GM18519 (cell line): Measurements from ENCODE around the gene CCDC169.
"Not testable (repeated sequence)": the region's sequence is repeated elsewhere in the genome, so short reads cannot be mapped to it uniquely, and the experiment has no call there.

Experiments used
- ATAC-seq: cut with Tn5 transposase; IDR thresholded peaks from one replicate; pipeline ENCODE4 v1.9.1; 2021; ENCODE audit warnings: mild to moderate bottlenecking, moderate library complexity; ENCODE audit not compliant: unreplicated experiment, low FRiP score

The CCDC169 gene

DNA sequence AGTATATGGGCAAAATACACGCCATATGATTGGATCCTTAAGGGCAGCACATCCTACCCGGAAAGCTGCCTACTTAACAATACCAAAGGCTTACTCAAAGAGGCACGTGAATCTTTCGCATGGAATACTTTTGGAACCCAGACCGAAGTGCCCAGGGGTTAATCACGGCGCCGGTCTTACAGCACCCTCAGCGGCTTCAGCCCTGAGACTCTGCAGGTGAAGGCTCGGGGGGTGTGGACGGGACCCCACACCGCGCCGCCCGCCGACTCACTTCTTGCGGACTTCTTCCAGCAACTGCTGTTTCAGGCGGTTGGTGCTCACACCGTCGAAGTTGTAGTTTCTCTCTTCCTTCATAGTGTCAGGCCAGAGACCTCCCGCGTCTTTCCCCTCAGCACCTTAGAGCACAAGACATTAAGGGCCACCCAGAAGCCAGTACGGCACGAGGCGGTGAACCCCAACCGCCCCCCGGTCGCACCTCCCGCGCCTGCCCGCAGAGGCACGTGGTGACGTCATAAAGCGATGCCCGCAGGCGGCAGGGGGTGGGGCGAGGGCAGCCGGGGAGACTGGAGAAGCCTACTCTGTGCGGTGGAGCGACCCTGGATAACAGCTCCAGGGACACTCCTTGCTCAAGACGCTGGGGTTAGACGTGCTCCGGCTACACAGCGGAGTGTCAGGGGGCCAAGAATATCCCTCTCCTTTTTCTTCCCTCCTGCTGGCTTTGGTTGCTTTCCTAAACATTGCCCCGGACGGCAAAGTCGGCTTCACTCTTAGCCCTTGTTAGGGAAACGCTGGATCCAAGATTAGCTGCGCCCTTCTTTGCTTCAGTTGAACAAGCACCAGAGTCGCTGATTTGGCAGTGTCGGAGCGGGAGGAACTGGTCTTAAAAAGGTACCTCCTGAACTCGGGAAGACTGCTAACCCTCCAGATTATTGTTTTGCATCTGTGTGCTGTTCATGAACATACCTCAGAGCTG lies at the start of gene CCDC169:
Gene CCDC169, minus strand, starts transcription at position 449 of the 973 bp plus-strand sequence. Its CDS starts 95 bp downstream, at position 354.
- ATAC-seq: peak; percentile 74

DNA sequence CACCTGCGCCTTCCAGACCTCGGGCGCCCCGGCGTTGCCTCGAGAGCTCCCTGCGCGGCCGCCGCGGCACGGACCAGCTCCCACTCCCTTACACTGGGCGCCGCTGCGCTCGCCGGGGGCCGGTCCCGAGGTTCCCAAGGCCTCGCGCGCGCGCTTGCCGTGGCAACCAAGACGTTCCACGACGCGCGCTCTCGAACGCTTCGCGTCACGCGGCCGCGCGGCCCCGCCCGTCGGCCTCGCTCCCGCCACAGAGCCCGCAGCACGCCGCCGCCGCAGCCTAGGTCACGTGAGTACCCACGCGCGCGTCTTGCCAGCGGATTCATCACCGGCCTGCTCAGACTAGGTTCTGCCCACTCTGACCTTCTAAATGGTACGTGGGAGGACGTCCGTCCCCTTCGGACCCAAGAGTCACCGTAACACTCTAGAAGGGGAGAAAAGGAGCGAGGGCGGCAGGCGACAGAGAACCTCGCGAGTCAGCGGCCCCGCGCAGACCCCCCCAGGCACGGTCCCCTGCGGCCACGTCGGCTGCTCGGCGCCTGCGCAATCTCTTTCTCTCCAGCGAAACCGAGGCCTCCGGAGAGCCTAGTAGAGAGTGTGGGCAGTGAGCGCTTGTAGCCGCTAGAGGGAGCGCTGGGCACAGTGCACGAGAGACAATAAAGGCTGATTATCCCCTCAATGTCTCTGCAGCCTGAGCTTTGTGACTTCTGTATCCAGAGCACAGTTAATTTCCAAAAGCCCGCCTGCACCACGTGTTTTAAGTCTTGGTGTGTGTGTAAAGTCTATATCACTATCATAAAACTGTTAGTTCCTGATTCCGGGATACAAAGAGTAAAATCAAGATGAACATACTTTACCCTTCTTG lies 48.8 kb upstream of the CCDC169 start, which contains the start of gene SPART:
Gene SPART, minus strand, starts transcription at position 173 of the 862 bp plus-strand sequence. CDS start 10,564 bp downstream, outside the sequence.
- ATAC-seq: peak; percentile 83

DNA sequence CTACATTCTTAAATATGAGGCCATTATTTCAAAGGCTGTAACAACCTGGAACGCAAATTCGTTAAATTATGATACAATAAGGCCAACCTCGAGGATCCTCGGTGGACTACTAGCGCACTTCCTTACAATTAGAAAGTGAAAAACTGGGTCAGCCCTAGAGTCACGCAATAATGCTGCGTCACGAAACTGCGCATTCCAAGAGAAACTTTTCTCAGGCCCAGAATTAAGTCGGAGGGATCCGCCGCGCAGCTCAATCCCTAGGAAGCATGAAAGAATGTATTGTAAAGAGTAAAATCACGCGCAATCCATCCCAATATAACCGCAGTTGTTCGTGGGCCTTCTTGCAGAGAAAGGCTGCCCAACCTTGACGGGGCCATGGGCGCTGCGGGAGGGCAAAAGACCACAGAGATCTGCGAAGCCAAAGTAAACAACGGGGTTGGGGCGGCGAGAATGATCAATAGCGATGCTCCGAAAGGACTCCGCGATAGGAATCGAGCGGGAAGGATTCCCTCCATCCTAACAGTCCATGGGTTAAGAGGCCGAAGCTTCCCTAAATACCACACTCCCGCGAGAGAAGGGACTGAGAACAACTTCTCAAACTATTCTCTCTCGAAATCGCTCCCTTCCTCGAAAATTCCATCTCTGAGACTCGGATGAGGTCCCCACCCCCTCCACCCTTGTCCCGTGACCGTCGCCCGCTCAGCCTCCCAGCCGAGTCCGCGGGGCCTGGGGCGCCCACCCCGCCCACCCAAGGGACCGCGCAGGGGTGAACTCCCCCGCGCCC lies 48.0 kb upstream of the CCDC169 start:
- ATAC-seq: no peak

GRCh38 chr13:36344886-36345437 lies 47.3 kb upstream of the CCDC169 start:
- ATAC-seq: no peak

- no peak for ATAC-seq
Observed at GRCh38 chr13:36344173-36344572, 46.6 kb upstream of the CCDC169 start.

DNA sequence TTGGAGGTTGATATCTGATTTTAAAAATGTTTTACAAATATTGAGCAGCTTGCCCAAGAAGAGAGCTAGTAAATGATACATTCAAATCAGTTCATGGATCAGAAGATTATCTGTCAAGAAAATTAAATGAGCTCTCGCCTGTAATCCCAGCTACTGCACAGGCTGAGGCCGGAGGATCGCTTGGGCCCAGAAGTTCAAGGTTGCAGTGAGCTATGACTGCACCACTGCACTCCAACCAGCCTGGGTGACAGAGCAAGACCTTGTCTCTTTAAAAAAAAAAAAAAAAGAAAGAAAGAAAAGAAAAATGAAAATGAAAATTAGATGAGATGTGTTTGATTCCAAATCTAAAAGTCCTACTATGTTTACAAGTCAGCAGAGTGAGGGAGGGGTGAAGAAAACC lies 46.2 kb upstream of the CCDC169 start:
- no peak for ATAC-seq

GRCh38 chr13:36342715-36343114 lies 45.1 kb upstream of the CCDC169 start:
- no peak for ATAC-seq

DNA sequence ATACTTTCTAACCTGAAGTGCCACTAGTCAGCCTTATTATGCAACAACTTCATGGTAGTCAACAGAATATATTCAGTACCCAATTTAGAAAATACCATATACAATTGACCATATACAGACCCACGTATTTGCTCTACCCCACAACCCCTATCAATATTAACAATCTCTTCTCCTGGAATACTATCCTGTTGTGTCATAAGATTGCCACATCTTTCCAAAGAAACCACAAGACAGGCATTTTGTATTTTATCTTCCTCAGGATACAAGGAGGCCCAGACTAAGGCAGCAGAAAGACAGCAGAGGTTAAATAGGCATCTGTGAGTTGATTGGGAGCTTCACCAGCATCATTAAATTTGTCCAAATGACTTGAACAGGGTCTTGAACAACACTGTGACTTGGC lies 44.1 kb upstream of the CCDC169 start:
- ATAC-seq: no peak

GRCh38 chr13:36339600-36340155 lies 42.1 kb upstream of the CCDC169 start:
- ATAC-seq: no peak

- no peak for ATAC-seq
Observed at GRCh38 chr13:36337938-36338641, 40.5 kb upstream of the CCDC169 start.

DNA sequence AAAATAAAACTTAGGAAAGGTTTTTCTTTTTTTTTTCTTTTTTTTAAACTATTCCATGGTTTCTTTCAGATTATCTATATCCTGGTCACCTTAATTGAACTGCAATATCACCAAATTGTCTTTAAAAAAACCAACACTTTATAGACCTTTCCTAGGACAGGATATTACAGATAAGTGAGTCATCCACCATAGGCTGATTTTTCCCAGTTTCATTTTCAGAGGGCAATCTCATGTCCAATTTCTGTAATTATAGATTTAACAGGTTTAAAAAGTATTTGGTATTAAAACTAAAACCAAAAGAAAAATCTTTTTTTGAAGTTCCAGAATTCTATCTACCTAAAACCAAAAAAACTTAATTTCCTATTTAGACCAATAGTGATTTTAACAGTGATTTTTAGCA lies 35.4 kb upstream of the CCDC169 start:
- no peak for ATAC-seq

DNA sequence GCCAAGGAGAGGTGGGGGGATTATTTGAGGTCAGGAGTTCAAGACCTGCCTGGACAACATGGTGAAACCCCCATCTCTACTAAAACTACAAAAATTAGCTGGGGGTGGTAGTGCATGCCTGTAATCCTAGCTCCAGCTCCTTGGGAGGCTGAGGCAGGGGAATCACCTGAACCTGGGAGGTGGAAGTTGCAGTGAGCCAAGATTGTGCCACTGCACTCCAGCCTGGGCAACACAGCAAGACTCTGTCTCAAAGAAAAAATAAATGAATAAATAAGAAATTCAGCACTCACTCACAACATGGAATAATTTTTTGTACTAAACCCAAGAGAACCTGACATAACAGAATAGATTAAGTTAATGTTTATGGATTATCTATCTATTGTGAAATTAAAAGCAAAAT lies 34.6 kb upstream of the CCDC169 start:
- not testable (repeated sequence) for ATAC-seq

DNA sequence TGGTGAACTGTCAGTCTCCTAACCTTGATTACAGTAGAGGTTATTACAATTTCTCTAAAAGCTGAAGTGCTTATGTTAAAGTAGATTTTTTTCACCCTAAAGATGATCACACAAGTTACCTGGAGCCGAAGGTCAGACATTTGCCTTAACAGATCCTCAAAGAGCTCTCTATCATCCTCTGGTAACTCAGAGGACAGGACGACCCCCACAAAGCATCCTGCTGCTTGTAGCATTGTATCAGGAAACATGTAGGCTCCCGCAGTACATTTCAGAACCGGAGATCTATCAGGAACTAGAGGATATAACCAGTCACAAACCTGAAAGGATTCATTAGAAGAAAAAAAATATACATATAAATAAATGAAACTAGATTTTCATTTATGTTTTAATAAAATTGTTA lies 33.7 kb upstream of the CCDC169 start:
- no peak for ATAC-seq

- no peak for ATAC-seq
Observed at GRCh38 chr13:36329361-36329760, 31.7 kb upstream of the CCDC169 start.

DNA sequence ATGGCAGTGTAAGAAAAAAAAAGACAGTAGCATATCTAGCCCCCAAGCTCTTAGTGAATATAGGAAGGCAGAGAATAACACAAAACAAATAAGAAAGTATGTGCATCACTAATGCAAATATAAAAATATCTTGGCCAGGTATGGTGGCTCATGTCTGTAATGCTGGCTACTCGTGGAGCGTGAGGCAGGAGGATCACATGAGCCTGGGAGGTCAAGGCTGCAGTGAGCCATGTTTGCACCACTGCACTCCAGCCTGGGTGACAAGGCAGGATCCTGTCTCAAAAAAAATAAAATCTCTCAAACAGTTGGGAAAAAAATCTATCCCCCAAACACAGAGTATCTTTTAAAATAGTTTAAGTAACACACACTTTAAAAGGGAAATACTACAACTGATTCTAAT lies 31.2 kb upstream of the CCDC169 start:
- no peak for ATAC-seq

- no peak for ATAC-seq
Observed at GRCh38 chr13:36325912-36326311, 28.3 kb upstream of the CCDC169 start.

DNA sequence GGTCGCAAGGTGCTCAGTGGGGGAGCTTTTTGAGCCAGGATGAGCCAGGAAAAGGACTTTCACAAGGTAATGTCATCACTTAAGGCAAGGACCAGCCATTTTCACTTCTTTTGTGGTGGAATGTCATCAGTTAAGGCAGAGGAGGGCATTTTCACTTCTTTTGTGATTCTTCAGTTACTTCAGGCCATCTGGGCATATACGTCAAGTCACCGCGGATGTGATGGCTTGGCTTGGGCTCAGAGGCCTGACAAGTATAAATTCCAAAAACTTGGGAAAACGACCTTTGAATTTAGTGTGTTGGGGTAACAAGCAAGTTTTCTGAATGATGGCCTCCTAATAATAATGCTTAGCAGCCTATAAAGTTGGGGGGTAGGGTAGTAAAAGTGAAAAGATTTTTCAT lies 27.3 kb upstream of the CCDC169 start:
- ATAC-seq: not testable (repeated sequence)

DNA sequence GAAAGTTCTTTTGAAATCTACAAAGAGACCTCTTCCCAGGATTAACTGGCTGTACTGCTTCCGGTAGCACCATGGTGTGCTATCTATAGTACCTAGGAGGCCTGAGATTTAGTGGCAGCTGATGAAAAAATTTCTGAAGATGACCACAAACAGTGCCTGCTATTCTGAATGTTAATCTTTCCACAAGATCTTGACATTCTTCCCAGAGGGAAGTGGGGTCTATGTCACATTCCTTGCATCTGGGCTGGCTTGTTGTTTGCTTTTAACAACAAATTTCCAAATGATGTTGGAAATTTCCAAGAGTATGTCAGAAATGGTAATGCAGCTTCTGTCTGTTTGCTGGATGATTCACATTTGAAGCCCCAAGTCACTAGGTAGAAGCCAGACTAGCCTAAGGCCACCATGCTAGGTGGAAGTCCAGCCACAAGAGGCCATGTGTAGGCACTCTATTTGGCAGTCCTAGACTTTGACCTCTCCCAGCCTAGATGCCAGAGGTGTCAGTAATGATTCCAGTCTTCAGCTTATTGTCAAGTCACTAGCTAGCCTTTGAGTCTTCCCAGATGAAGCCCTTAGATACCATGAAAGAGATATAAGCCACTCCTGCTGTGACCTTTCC lies 26.4 kb upstream of the CCDC169 start:
- ATAC-seq: no peak

- ATAC-seq: no peak
Observed at GRCh38 chr13:36323408-36323807, 25.8 kb upstream of the CCDC169 start.
